GM12874 (cell line): ENCODE data around the gene MROH2A.

Experiments
- TF ChIP-seq, protein P1 (sequence below): IDR thresholded peaks from 2 replicates; pipeline ENCODE4 v1.5.1; 2011; ENCODE audit warnings: low read depth, mild to moderate bottlenecking, control low read depth, low read length, moderate library complexity; ENCODE audit not compliant: insufficient read depth

Gene MROH2A

DNA sequence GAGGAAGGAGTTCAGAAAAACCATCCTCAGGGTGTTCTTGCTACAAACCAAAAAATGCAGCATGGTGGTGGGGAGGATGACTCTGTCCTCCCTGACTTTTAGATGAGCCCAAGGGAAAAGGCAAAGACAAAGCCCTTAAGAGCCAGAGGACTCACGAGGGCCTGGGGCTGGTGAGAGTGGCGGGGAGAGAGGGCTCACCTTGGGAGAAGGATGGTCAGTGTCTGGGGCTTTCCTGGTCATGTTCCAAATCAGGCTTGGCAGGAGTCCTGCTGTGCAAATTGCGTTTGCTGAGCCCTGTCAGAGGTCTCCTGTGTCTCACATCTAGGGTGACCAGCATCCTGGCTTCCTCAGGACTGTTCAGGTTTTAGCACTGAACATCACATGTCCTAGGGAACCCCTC is 13.4 kb upstream of the MROH2A start:
- TF ChIP-seq, protein P1, sequence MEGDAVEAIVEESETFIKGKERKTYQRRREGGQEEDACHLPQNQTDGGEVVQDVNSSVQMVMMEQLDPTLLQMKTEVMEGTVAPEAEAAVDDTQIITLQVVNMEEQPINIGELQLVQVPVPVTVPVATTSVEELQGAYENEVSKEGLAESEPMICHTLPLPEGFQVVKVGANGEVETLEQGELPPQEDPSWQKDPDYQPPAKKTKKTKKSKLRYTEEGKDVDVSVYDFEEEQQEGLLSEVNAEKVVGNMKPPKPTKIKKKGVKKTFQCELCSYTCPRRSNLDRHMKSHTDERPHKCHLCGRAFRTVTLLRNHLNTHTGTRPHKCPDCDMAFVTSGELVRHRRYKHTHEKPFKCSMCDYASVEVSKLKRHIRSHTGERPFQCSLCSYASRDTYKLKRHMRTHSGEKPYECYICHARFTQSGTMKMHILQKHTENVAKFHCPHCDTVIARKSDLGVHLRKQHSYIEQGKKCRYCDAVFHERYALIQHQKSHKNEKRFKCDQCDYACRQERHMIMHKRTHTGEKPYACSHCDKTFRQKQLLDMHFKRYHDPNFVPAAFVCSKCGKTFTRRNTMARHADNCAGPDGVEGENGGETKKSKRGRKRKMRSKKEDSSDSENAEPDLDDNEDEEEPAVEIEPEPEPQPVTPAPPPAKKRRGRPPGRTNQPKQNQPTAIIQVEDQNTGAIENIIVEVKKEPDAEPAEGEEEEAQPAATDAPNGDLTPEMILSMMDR: no peak

DNA sequence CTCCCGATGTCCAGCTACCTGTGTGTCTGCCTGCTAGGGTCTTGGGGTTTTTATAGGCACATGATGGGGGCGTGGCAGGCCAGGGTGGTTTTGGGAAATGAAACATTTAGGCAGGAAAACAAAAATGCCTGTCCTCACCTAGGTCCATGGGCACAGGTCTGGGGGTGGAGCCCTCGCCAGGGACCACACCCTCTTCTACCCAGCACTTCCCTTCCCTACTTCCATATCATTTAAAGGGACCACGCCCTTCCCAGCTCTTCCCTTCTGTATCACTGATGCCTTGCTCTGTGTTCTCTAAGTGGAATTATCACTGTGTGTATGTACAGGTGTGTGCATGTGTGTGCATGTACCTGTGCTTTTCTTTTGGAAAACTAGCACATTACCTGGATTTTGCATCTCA is 11.7 kb upstream of the MROH2A start:
- TF ChIP-seq, protein P1: no peak

DNA sequence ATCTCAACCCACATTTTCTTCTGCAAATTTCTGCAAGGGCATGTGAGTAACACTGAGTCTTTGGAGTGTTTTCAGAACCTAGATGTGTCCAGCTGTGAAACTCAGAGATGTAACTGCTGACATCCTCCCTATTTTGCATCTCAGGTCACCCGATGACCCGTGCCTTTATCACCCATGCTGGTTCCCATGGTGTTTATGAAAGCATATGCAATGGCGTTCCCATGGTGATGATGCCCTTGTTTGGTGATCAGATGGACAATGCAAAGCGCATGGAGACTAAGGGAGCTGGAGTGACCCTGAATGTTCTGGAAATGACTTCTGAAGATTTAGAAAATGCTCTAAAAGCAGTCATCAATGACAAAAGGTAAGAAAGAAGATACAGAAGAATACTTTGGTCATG is 10.1 kb upstream of the MROH2A start:
- TF ChIP-seq, protein P1: no peak

DNA sequence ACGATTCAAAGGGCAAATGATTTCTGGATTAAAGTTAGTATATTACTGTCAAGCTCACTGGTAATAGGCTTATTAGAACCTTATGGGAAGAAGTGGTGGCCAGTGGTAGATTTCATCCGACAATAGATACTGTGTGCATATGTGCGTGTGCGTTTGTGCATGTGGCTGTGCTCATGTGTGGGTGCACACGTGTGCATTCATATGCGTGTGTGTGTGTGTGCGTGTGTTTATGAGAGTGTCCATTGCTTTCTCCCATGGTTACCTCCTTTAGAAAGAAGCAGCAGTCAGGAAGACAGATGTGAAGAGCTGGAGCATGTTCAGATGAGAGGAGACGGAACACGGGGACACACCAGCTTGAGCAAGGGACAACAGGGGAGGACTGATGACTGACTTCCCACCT is 8.9 kb upstream of the MROH2A start:
- TF ChIP-seq, protein P1: no peak

DNA sequence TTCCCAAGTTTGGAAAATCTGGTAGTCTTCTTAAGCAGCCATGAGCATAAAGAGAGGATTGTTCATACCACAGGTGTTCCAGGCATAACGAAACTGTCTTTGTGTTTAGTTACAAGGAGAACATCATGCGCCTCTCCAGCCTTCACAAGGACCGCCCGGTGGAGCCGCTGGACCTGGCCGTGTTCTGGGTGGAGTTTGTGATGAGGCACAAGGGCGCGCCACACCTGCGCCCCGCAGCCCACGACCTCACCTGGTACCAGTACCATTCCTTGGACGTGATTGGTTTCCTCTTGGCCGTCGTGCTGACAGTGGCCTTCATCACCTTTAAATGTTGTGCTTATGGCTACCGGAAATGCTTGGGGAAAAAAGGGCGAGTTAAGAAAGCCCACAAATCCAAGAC is 6.0 kb upstream of the MROH2A start:
- TF ChIP-seq, protein P1: no peak

DNA sequence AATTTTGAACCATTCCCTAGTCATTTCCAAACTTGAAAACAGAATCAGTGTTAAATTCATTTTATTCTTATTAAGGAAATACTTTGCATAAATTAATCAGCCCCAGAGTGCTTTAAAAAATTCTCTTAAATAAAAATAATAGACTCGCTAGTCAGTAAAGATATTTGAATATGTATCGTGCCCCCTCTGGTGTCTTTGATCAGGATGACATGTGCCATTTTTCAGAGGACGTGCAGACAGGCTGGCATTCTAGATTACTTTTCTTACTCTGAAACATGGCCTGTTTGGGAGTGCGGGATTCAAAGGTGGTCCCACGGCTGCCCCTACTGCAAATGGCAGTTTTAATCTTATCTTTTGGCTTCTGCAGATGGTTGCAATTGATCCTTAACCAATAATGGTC is 5.5 kb upstream of the MROH2A start:
- TF ChIP-seq, protein P1: no peak

DNA sequence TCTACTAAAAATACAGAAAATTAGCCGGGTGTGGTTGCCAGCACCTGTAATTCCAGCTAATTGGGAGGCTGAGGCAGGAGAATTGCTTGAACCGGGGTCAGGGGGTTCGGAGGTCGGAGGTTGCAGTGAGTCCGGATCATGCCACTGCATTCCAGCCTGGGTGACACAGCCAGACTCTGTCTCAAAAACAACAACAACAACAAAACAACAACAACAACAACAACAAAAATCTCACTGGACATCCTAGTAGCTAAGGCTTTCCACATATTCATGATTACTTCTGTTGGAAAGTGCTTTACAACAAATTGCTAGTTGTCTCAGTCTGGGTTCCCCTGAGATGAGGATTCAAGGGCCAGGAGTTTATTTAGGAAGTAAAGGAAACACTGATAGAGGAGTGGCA is 4.3 kb upstream of the MROH2A start:
- TF ChIP-seq, protein P1: no peak

DNA sequence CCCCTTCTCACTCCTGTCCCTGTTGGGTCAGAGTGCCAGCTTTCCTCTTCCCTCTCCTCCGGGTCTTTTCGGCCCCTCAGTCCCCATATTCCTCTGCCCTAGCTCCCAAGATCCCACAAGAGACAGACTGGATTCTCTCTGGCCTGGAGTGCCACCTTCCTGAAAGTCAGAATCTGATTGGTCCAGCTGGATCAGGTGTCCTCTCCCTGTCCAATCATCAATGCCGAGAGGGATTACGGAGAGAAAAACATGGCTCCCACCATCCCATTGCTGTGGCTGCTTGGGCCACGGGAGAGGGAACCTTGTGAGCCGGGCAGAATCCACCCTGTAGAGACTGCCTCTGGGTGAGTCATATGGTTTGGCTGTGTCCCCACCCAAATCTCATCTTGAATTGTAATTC is 2.7 kb upstream of the MROH2A start:
- TF ChIP-seq, protein P1: no peak
